ENCODE data around the gene LEF1.

LEF1 gene

GRCh38 chr4:108044951-108045686, 123.6 kb downstream of the LEF1 start:
- Histone ChIP-seq H4K91ac (ENCODE audit: low read depth, low read length, poor library complexity) (no peak overlapping the region), H2BK5ac (ENCODE audit: low read length) (no peak overlapping the region), H3K4me3 (ENCODE audit: low read length in 2 of 2) (no peak overlapping the region), H2AFZ (ENCODE audit: low read length) (no peak overlapping the region), H2BK15ac (ENCODE audit: low read length) (no peak overlapping the region), H3K27me3 (ENCODE audit: control insufficient read depth in 3 of 3, insufficient read depth in 3 of 3, low read depth in 1 of 3, low read length in 3 of 3) (no peaks in the 10 kb centered on the region), H2BK12ac (ENCODE audit: low read length) (no peak overlapping the region), H3K9me3 (replicated peaks in 1 of 2; ENCODE audit: control insufficient read depth in 2 of 2, insufficient read depth in 1 of 2, low read depth in 1 of 2, low read length in 2 of 2) (no peaks in the 10 kb centered on the region), H3K9ac (ENCODE audit: low read depth, low read length, poor library complexity) (no peak overlapping the region), H4K8ac (ENCODE audit: low read depth, low read length) (no peak overlapping the region), H3K4me2 (ENCODE audit: insufficient read depth, low read length, poor library complexity, severe bottlenecking) (no peak overlapping the region), H3K36me3 (replicated peaks in 1 of 2; ENCODE audit: control insufficient read depth in 2 of 2, insufficient read depth in 2 of 2, low read length in 2 of 2) (peaks cover 0 to 14% of the 10 kb centered on the region in 2 donors), H3K4ac (ENCODE audit: low read length) (no peak overlapping the region), H3K18ac (ENCODE audit: low read length) (no peak overlapping the region), H3K23ac (ENCODE audit: low read depth, low read length, poor library complexity) (no peak overlapping the region), H2AK5ac (ENCODE audit: low read depth, low read length) (no peak overlapping the region), H3K14ac (ENCODE audit: low read length) (no peak overlapping the region), H3K79me1 (ENCODE audit: low read depth, low read length) (no peaks in the 10 kb centered on the region), H3K4me1 (ENCODE audit: control insufficient read depth in 2 of 2, insufficient read depth in 1 of 2, low read depth in 1 of 2, low read length in 2 of 2) (peaks cover 10 to 11% of the 10 kb centered on the region in 2 donors), H3K27ac (replicated peaks; ENCODE audit: low read length) (no peak overlapping the region), H2BK120ac (ENCODE audit: low read depth, low read length) (no peak overlapping the region)
- DNase-seq (ENCODE audit: low spot score), result no peak
- WGBS, 2 donors (ENCODE audit: extremely low coverage in 2 of 2, insufficient read length in 2 of 2, insufficient replicate concordance in 1 of 2), result no CpG with 5 or more reads among the region's 9 CpGs

- H3K14ac ChIP-seq (ENCODE audit: low read length), result no peak overlapping the region
- H3K36me3 ChIP-seq (replicated peaks in 1 of 2; ENCODE audit: control insufficient read depth in 2 of 2, insufficient read depth in 2 of 2, low read length in 2 of 2), result peaks cover 0 to 14% of the 10 kb centered on the region in 2 donors
- no peak overlapping the region for H2AK5ac ChIP-seq (ENCODE audit: low read depth, low read length)
- no peak overlapping the region for H2BK120ac ChIP-seq (ENCODE audit: low read depth, low read length)
- no peak overlapping the region for H2BK12ac ChIP-seq (ENCODE audit: low read length)
- no peaks in the 10 kb centered on the region for H3K79me1 ChIP-seq (ENCODE audit: low read depth, low read length)
- H3K27me3 ChIP-seq (ENCODE audit: control insufficient read depth in 3 of 3, insufficient read depth in 3 of 3, low read depth in 1 of 3, low read length in 3 of 3), result no peaks in the 10 kb centered on the region
- no peak overlapping the region for H3K4ac ChIP-seq (ENCODE audit: low read length)
- no peak overlapping the region for H4K91ac ChIP-seq (ENCODE audit: low read depth, low read length, poor library complexity)
- H3K9me3 ChIP-seq (replicated peaks in 1 of 2; ENCODE audit: control insufficient read depth in 2 of 2, insufficient read depth in 1 of 2, low read depth in 1 of 2, low read length in 2 of 2), result no peaks in the 10 kb centered on the region
- H3K4me1 ChIP-seq (ENCODE audit: control insufficient read depth in 2 of 2, insufficient read depth in 1 of 2, low read depth in 1 of 2, low read length in 2 of 2), result peaks cover 10 to 11% of the 10 kb centered on the region in 2 donors
- no peak overlapping the region for H3K18ac ChIP-seq (ENCODE audit: low read length)
- H3K9ac ChIP-seq (ENCODE audit: low read depth, low read length, poor library complexity), result no peak overlapping the region
- H3K23ac ChIP-seq (ENCODE audit: low read depth, low read length, poor library complexity), result no peak overlapping the region
- H4K8ac ChIP-seq (ENCODE audit: low read depth, low read length), result no peak overlapping the region
- peak overlapping the region; percentile 68 for H3K27ac ChIP-seq (replicated peaks; ENCODE audit: low read length)
- no peak overlapping the region for H2BK15ac ChIP-seq (ENCODE audit: low read length)
- no CpG with 5 or more reads among the region's 5 CpGs for WGBS, 2 donors (ENCODE audit: extremely low coverage in 2 of 2, insufficient read length in 2 of 2, insufficient replicate concordance in 1 of 2)
- H3K4me3 ChIP-seq (ENCODE audit: low read length in 2 of 2), result no peak overlapping the region
- peak overlapping the region; percentile 73 for H2AFZ ChIP-seq (ENCODE audit: low read length)
- DNase-seq (ENCODE audit: low spot score), result peak; percentile 80
- H3K4me2 ChIP-seq (ENCODE audit: insufficient read depth, low read length, poor library complexity, severe bottlenecking), result no peak overlapping the region
- H2BK5ac ChIP-seq (ENCODE audit: low read length), result no peak overlapping the region
Observed at GRCh38 chr4:108043526-108043925, 125.2 kb downstream of the LEF1 start.

- no peak for DNase-seq (ENCODE audit: low spot score)
- Histone ChIP-seq H3K36me3 (replicated peaks in 1 of 2; ENCODE audit: control insufficient read depth in 2 of 2, insufficient read depth in 2 of 2, low read length in 2 of 2) (peaks cover 0 to 9% of the 10 kb centered on the region in 2 donors), H2BK120ac (ENCODE audit: low read depth, low read length) (no peak overlapping the region), H3K27me3 (ENCODE audit: control insufficient read depth in 3 of 3, insufficient read depth in 3 of 3, low read depth in 1 of 3, low read length in 3 of 3) (no peaks in the 10 kb centered on the region), H3K23ac (ENCODE audit: low read depth, low read length, poor library complexity) (no peak overlapping the region), H2BK12ac (ENCODE audit: low read length) (no peak overlapping the region), H3K4me3 (ENCODE audit: low read length in 2 of 2) (no peak overlapping the region), H2AK5ac (ENCODE audit: low read depth, low read length) (no peak overlapping the region), H3K4me2 (ENCODE audit: insufficient read depth, low read length, poor library complexity, severe bottlenecking) (no peak overlapping the region), H2BK15ac (ENCODE audit: low read length) (no peak overlapping the region), H3K14ac (ENCODE audit: low read length) (no peak overlapping the region), H2AFZ (ENCODE audit: low read length) (peak overlapping the region; percentile 73), H2BK5ac (ENCODE audit: low read length) (no peak overlapping the region), H3K9ac (ENCODE audit: low read depth, low read length, poor library complexity) (no peak overlapping the region), H3K27ac (replicated peaks; ENCODE audit: low read length) (peak overlapping the region; percentile 68), H4K8ac (ENCODE audit: low read depth, low read length) (no peak overlapping the region), H3K79me1 (ENCODE audit: low read depth, low read length) (no peaks in the 10 kb centered on the region), H3K4me1 (ENCODE audit: control insufficient read depth in 2 of 2, insufficient read depth in 1 of 2, low read depth in 1 of 2, low read length in 2 of 2) (peaks cover 7 to 10% of the 10 kb centered on the region in 2 donors), H4K91ac (ENCODE audit: low read depth, low read length, poor library complexity) (no peak overlapping the region), H3K9me3 (replicated peaks in 1 of 2; ENCODE audit: control insufficient read depth in 2 of 2, insufficient read depth in 1 of 2, low read depth in 1 of 2, low read length in 2 of 2) (no peaks in the 10 kb centered on the region), H3K18ac (ENCODE audit: low read length) (peak overlapping the region; percentile 6), H3K4ac (ENCODE audit: low read length) (no peak overlapping the region)
- WGBS, 2 donors (ENCODE audit: extremely low coverage in 2 of 2, insufficient read length in 2 of 2, insufficient replicate concordance in 1 of 2), result no CpG with 5 or more reads among the region's 3 CpGs
Observed at GRCh38 chr4:108042927-108043326, 125.8 kb downstream of the LEF1 start.

GRCh38 chr4:108037884-108038283, 130.8 kb downstream of the LEF1 start:
- Histone ChIP-seq H3K79me1 (ENCODE audit: low read depth, low read length) (no peaks in the 10 kb centered on the region), H4K91ac (ENCODE audit: low read depth, low read length, poor library complexity) (no peak overlapping the region), H3K4ac (ENCODE audit: low read length) (no peak overlapping the region), H3K9me3 (replicated peaks in 1 of 2; ENCODE audit: control insufficient read depth in 2 of 2, insufficient read depth in 1 of 2, low read depth in 1 of 2, low read length in 2 of 2) (no peaks in the 10 kb centered on the region), H2BK12ac (ENCODE audit: low read length) (no peak overlapping the region), H3K23ac (ENCODE audit: low read depth, low read length, poor library complexity) (no peak overlapping the region), H3K27ac (replicated peaks; ENCODE audit: low read length) (no peak overlapping the region), H2AK5ac (ENCODE audit: low read depth, low read length) (no peak overlapping the region), H3K27me3 (ENCODE audit: control insufficient read depth in 3 of 3, insufficient read depth in 3 of 3, low read depth in 1 of 3, low read length in 3 of 3) (no peaks in the 10 kb centered on the region), H3K4me2 (ENCODE audit: insufficient read depth, low read length, poor library complexity, severe bottlenecking) (no peak overlapping the region), H3K9ac (ENCODE audit: low read depth, low read length, poor library complexity) (no peak overlapping the region), H2BK120ac (ENCODE audit: low read depth, low read length) (no peak overlapping the region), H4K8ac (ENCODE audit: low read depth, low read length) (no peak overlapping the region), H2AFZ (ENCODE audit: low read length) (no peak overlapping the region), H2BK5ac (ENCODE audit: low read length) (no peak overlapping the region), H3K36me3 (replicated peaks in 1 of 2; ENCODE audit: control insufficient read depth in 2 of 2, insufficient read depth in 2 of 2, low read length in 2 of 2) (peaks cover 5 to 34% of the 10 kb centered on the region in 2 donors), H3K18ac (ENCODE audit: low read length) (no peak overlapping the region), H3K4me1 (ENCODE audit: control insufficient read depth in 2 of 2, insufficient read depth in 1 of 2, low read depth in 1 of 2, low read length in 2 of 2) (peaks cover under 1 to 1% of the 10 kb centered on the region in 2 donors), H3K14ac (ENCODE audit: low read length) (no peak overlapping the region), H2BK15ac (ENCODE audit: low read length) (no peak overlapping the region), H3K4me3 (ENCODE audit: low read length in 2 of 2) (no peak overlapping the region)
- no CpG with 5 or more reads among the region's 2 CpGs for whole genome bisulfite sequencing, 2 donors (ENCODE audit: extremely low coverage in 2 of 2, insufficient read length in 2 of 2, insufficient replicate concordance in 1 of 2)
- DNase-seq (ENCODE audit: low spot score), result no peak
